HG03066 (cell line): ENCODE data around the gene ACSF2.

ENCODE experiments used
- ATAC-seq: cut with Tn5 transposase; IDR thresholded peaks from one replicate; pipeline ENCODE4 v1.9.1; 2021; ENCODE audit warnings: low read depth; ENCODE audit not compliant: unreplicated experiment

Gene ACSF2

DNA sequence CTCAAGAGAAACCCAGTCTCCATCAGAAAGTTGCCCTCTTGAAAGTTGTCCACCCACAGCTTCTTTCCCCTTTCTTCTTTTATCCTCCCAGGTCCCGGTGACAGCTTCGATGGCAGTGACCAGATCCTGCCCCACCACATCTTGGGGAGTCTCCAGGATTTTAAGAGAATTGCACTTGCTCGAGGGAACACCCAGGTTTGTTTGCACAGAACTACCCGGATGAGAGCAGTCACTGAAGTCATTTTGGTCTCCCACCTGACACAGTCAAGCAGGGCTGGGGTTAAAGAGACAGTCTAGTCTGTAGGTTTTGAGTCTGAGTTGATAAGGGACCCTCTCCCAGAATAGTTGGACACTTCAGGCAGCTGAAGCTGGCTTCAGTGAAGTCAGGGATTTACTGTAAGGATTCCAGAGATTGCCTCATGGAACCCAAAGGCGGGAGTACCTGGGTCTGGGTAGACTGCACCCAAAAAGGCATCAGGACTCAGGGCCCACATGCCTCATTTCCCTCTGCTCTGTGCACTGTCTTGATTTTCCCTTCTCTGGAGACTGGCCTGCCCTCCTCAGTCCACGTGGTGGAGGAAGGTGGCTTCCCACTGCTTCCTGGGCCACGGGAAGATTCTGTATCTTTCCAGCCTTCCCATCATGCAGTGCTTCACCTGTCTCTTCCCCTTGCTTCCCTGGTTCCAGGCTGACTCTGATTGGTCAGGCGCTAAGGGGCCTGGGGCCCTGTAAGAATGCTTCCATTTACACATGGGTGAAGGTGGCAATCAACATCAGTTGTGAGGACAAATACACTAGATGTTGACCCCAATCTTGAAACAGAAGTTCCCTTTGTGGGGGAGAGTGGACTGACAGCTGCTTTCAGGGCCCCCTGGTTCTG, 91.7 kb downstream of the ACSF2 start:
- ATAC-seq: no peak

DNA sequence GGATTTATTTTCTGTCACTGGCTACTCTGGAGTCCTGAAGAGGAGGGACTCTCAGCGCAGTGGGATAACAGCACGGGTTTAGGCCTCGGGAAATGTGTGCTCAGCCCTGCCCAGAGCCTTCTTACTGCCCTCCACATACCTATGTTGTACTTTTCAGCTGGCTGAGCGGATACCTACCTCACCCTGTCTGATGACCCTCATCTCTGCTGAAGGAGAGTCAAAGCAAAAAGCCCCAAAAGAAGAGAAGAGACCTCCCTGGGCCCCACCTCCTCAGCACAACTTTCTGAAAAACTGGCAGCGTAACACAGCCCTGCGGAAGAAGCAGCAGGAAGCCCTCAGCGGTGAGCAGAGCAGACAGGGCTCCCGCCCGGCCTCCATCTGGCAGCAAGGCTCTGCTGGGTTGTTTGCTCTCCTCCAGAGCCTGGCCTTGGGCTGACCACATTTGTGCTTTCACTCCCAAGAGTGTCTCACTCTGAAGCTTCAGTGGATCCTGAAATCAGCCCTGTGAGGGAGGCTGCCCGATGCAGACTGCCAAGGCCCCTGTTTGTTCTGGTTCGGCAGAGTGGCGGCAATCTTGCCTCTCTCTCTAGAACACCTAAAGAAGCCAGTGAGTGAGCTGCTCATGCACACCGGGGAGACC, 92.5 kb downstream of the ACSF2 start:
- no peak for ATAC-seq

DNA sequence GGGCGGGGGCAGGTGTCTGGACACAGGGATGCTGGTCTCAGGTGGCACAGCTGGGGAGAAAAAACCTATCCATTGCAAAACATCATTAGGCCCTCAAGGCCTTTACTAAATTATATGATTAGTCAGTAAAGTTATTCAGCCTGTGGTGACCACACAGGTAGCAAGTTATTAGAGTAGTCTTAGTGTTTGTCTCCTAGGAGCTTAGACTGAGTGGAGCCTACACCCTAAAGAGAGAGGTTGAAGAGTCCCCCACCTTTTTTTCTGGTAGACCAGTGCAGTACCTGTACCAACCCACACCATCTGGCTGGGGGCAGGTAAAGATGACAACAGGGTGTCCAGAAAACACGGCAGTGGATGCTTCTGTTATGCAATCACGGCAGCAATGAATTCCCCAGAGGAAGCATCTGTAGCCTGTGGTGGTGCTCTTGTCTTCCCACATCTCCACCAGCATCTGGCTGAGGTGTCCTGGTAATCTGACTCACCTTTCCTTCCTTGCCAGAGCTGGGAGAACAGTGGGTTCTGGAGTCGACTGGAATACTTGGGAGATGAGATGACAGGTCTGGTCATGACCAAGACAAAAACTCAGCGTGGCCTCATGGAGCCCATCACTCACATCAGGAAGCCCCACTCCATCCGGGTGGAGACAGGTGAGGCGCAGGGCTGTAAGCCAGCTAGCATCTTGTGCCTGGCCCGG, 93.3 kb downstream of the ACSF2 start:
- no peak for ATAC-seq

DNA sequence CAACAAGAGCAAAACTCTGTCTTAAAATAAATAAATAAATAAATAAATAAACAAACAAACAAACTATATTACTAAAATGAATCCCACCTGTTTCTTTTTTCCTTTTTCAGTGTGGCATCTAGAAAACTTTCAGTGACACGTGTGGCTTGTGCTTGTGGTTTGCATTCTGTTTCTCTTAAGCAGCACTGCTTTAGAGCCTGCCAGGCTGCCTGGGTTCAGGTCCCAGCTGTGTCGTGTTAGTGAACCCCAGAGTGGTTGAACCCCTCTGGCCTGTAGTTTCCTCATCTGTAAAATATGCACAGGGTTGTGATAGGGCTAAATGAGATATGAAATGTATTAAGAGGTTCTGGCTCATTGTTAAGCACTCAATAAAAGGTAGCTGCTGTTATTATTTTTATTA, 94.5 kb downstream of the ACSF2 start:
- no peak for ATAC-seq

DNA sequence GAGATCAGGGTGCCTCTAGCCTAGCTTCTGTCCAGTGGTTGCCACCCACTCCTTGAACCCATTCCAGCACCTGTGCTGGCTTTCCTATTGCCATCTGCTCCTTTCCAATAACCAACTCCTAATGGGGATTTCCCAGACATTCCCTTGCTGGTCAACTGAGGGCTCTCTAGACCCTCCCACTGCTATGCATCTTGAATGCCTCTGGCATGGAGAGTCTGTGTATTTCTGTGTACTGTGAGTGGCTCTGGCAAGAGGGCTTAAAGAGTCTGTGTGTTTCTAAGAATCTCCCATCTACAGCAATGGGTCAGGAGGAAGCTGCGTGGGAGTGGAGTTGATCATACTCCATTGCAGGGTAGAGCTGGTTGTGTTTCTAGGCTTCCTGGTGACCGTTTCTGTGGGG, 95.5 kb downstream of the ACSF2 start:
- no peak for ATAC-seq

DNA sequence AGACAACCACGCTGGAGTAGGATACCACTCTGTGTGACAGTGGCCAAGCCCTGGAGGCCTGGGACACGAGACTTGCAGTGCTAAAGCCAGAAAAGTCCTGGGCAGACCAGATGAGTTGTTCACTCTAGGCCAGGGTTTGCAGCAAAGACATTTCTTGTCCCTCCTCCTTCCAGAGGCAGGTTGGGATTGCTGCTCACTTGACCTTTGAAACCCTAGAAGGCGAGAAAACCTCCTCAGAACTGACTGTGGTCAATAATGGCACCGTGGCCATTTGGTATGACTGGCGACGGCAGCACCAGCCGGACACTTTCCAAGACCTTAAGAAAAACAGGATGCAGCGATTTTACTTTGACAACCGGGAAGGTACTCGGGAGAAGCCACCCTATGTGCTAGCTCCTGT, 96.7 kb downstream of the ACSF2 start:
- no peak for ATAC-seq

DNA sequence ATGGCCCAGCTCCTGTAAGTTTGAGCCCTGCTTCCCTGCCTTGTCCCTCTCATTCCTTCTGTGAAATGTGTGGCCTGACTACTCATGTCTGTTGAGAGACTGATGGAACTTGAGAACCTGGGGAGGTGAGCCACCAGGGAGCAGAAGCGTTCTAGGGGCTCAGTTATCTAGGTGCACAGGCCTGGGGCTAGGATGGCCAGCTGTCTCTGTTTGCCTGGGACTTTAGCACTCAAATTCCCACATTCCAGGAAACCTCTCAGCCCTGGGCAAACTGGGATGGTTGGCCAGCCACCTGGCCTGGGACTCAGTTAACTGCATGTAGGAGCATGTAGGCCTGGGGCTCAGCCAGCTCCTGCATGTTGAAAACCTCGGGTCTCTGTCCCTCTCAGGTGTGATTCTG, 97.2 kb downstream of the ACSF2 start:
- ATAC-seq: no peak
